GM21825 (cell line): ENCODE measurements around the gene PRSS3.
"Not testable (repeated sequence)": the region's sequence is repeated elsewhere in the genome, so short reads cannot be mapped to it uniquely, and the experiment has no call there.

Source experiments
- ATAC-seq: cut with Tn5 transposase; IDR thresholded peaks from one replicate; pipeline ENCODE4 v1.9.1; 2021; ENCODE audit warnings: mild to moderate bottlenecking, moderate library complexity; ENCODE audit not compliant: unreplicated experiment

The PRSS3 gene

DNA sequence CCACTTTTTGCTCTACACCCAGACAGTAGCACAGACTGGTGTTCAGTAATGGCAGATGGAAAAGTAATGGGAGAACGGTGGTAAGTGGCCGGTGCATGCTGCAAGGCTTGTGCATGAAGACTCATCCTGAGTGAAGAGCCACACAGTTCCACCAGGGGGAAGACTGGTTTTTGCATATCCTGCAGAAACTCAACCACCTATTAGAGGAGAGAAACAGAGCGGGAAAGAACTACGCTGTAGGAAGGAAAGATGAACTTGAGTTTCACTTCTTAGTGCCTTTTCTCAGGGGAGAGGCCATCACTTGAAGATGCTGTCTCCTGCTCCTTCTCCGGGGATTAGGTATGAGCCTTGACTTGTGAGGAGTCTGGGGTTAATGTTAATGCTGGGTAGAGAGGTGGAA lies 9.4 kb upstream of the PRSS3 start:
- no peak for ATAC-seq

GRCh38 chr9:33786681-33787080 lies 8.7 kb upstream of the PRSS3 start:
- no peak for ATAC-seq

DNA sequence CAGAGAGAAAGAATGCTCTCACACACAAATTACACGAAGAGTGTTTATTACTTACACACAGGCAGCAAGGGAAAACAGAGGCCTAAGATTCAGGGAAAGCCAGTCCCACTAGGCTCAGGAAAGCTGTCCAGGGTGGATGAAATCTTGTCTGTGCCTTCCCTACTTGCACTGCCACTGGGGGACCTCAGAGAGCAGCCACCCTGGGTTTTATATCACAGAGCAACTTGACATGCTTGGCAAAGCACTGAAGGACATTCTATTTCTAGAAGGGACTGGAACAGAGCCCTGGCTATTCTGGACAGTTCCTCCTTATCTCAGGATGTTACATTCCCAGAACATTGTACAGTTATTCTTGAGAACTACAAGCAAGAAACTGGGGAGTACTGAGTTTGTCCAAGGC lies 7.5 kb upstream of the PRSS3 start:
- ATAC-seq: no peak

DNA sequence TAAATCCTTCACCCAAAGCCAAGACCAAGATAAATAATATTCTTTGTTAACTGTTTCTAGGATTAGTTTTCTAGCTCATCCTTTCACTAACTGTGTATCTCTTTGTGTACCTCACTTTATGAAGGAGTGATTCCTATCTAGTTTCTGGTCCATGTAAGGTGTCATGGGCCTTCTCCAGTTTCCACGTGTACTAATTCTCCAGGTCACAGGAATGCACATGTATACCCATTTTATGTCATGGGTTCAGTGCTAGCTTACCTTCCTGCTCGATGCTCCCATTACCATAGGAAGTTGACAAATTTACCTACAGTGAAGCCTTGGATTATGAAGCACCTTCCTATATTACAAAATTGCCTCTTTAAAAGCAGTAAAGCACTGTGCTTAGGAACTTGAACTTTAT lies 5.9 kb upstream of the PRSS3 start:
- ATAC-seq: not testable (repeated sequence)

DNA sequence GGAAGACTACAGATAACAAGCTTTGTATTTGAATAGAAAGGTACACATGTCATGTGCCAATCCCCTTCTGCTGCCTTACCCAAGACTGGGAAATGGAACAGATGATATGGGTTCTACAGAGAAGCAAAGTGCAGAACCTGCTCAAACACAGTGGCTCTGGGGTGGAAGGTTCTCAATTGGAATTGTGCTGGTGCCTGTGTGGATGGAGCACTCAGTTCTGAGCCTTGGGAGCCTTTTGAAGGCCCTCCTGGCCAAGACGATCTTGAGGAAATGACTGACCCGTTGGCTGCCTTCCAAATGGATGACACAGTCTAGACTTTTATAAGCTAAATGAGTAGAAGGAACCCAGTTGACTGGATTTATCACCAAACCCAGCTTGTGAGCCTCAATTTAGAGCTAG lies 4.2 kb upstream of the PRSS3 start:
- no peak for ATAC-seq

DNA sequence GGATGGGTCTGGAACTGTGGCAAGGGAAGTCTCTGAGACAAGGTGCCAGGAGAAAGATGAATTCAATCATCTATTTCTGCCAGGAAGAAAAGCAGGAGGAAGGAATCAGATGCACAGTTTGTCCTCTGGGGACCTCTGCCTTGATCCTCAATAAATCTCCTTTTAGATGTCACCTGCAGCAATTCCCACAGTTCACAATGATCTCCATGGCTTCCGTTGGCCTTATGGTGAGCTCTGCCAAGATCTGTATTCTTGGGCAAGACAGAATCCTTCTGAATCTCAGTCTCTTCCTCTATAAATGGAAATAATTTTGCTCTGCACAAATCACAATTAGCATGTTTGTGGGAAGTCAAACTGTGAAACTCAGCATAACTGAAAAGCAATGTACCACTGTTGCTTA lies 1.9 kb upstream of the PRSS3 start:
- not testable (repeated sequence) for ATAC-seq

DNA sequence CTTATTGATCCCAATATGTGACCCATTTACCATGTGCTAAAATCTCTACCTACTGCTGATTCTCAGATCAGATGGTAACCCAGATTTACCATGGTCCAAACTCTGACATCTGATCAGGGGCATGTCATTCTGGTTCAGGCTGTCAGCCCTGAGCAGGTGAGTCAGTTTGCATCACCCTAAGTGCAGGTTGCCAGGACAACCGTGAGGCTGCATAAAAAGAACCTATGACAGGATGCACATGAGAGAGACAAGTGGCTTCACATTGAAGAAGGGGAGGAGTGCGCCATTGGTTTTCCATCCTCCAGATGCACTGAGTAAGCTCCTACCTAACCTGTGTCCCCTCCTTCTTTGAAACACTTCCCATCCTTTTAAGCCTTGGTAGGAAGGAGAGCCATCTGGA lies 801 bp upstream of the PRSS3 start:
- no peak for ATAC-seq

GRCh38 chr9:33795819-33796218 lies 458 bp downstream of the PRSS3 start:
- ATAC-seq: no peak

- not testable (repeated sequence) for ATAC-seq
Measured at GRCh38 chr9:33796679-33797078, 1.3 kb downstream of the PRSS3 start.

- no peak for ATAC-seq
Measured at GRCh38 chr9:33797837-33798236, 2.5 kb downstream of the PRSS3 start.

- ATAC-seq: no peak
Measured at GRCh38 chr9:33798545-33798944, 3.2 kb downstream of the PRSS3 start.

- no peak for ATAC-seq
Measured at GRCh38 chr9:33799928-33800704, 4.8 kb downstream of the PRSS3 start.

DNA sequence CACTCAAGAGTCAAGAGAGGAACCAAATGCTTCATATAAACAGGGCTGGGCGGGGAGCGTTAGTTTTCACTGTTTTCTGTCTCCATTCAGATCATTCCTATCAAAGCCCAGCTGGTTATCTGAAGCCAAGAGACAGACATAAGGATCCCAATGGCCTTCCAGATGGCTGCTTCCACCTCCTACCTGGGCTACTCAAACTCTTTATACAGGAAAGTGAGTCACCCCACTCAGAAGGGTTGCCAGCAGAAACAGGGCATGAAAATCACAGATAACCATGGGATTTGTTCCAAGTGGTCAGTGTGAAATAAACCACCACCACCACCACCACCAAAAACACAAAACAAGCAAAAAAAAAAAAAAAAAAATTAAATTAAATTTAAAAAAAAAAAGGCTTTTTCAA lies 5.5 kb downstream of the PRSS3 start:
- no peak for ATAC-seq

DNA sequence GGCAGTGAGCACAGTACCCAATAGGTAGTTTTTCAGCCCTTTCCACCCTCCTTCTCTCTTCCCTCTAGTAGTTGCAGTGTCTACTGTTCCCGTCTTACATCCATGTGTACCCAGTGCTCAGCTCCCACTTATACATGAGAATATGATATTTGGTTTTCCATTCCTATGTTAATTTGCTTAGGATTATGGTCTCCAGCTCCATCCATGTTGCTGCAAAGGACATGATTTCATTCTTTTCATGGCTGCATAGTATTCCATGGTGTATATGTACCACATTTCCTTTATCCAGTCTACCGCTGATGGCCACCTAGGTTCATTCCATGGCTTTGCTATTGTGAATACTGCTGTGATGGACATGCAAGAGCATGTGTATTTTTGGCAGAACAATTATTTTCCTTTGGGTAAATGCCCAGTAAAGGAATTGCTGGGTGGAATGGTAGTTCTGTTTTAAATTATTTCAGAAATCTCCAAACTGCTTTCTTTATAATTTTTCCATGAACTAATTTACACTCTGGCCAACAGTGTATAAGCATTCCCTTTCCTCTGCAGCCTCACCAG lies 6.7 kb downstream of the PRSS3 start:
- ATAC-seq: not testable (repeated sequence)

DNA sequence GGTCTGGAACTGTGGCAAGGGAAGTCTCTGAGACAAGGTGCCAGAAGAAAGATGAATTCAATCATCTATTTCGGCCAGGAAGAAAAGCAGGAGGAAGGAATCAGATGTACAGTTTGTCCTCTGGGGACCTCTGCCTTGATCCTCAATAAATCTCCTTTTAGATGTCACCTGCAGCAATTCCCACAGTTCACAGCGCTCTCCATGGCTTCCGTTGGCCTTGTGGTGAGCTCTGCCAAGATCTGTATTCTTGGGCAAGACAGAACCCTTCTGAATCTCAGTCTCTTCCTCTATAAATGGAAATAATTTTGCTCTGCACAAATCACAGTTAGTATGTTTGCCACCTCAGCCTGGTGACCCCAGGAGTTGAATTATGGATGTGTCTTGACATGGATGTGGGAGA lies 8.8 kb downstream of the PRSS3 start:
- ATAC-seq: not testable (repeated sequence)

DNA sequence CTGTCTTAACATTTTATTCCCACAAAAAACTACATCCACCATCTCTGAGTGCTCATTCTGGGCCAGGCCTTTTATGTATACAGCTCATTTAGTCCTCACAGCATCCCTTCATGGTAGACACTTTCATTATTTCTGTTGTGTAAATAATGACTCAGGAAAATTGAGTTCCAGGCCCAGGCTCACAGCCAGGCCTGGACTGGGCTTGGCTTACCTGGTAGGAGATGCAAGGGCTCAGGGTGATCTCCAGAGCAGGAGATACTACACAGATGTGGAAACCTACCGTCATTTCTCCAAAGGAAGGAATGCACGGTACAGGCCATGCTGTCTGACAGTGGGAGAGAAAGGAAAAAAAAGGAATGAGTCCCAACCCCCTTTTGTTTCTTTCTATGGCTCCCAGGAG lies 11.8 kb downstream of the PRSS3 start:
- not testable (repeated sequence) for ATAC-seq

GRCh38 chr9:33808979-33809322 lies 13.6 kb downstream of the PRSS3 start:
- ATAC-seq: not testable (repeated sequence)

GRCh38 chr9:33809506-33809905 lies 14.1 kb downstream of the PRSS3 start:
- no peak for ATAC-seq

GRCh38 chr9:33813712-33814641 lies 18.6 kb downstream of the PRSS3 start:
- ATAC-seq: no peak

DNA sequence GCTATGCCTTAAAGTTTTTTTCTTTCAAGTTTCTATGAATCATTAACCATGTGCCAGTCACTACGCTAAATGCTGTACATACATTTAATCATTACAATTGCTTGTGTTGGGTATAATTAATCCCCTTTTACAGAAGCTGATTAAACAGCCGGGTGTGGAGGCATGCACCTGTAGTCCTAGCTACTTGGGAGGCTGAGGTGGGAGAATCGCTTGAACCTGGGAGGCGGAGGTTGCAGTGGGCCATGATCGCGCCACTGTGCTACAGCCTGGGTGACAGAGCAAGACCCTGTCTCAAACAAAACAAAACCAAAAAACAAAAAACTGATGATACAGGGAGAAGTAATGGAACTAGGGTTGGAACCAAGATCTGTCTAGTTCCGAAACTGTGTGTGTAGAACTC lies 20.4 kb downstream of the PRSS3 start:
- no peak for ATAC-seq

GRCh38 chr9:33816327-33817252 lies 21.2 kb downstream of the PRSS3 start, which contains the start of gene UBE2R2:
Gene UBE2R2, plus strand, starts transcription at chr9:33817160. Its CDS starts 598 bp downstream, at chr9:33817758.
- peak; percentile 56 for ATAC-seq
